Body of pancreas (tissue), 4 donors: ENCODE measurements around the gene GRK3. TPM values are rescaled to one million over a fixed set of nuclear protein-coding genes. Genes with fewer than 3 reads are reported as not detected.
A peak's percentile ranks its signal among the peaks of the same experiment; 100 is the strongest.

ENCODE experiments used
- ATAC-seq: fragments of 150-250 bp; one replicate; pipeline ENCODE4 v1.9.1; 2016
- DNase-seq, 4 donors: peaks; one replicate each; pipeline ENCODE4 v3.0.0-alpha.2; 2019
- H3K27ac ChIP-seq, 4 donors: fragments of 200-600 bp; sonication (generic); 1 replicate in 3 of 4; 2 replicates in 1 of 4; pipeline versions ENCODE4 v1.5.1 to v1.6.1; 2016 to 2019; ENCODE audit warnings: mild to moderate bottlenecking in 1 of 4, mixed read lengths in 1 of 4, moderate library complexity in 1 of 4
- H3K27me3 ChIP-seq, 2 donors: fragments of 200-600 bp; sonication (generic); one replicate each; pipeline ENCODE4 v1.6.0; 2016; ENCODE audit warnings: mild to moderate bottlenecking in 1 of 2
- H3K36me3 ChIP-seq, 2 donors: fragments of 200-600 bp; sonication (generic); replicated peaks in 1 of 2; 2 replicates each; pipeline ENCODE4 v1.5.1; 2016; ENCODE audit warnings: low read depth in 2 of 2; ENCODE audit not compliant: insufficient read depth in 1 of 2
- H3K4me1 ChIP-seq: fragments of 200-600 bp; sonication (generic); one replicate; pipeline ENCODE4 v1.6.0; 2016
- H3K4me3 ChIP-seq, 2 donors: fragments of 200-600 bp; sonication (generic); 1 replicate in 1 of 2; 2 replicates in 1 of 2; pipeline ENCODE4 v1.5.1; 2016 to 2019
- H3K9me3 ChIP-seq, 3 donors: fragments of 200-600 bp; sonication (generic); 1 replicate in 2 of 3; 2 replicates in 1 of 3; pipeline ENCODE4 v1.5.1; 2016
- CTCF ChIP-seq, 7 experiments: fragments of 450-650 bp in 4 of 7; fragments of 200-600 bp in 3 of 7; sonication (generic) in 3 of 7; IDR thresholded peaks; one replicate each; pipeline ENCODE4 v1.5.1; 2016 to 2019; ENCODE audit warnings: antibody characterized with exemption in 7 of 7
- POLR2A ChIP-seq, 3 donors: fragments of 450-650 bp; IDR thresholded peaks; one replicate each; pipeline ENCODE4 v1.6.1; 2016; ENCODE audit warnings: antibody characterized with exemption in 3 of 3, mild to moderate bottlenecking in 2 of 3
- WGBS, 2 donors: methylation state at CpG; one replicate each; pipeline ENCODE4 v1.1.5; 2017; 5-methylcytosine and 5-hydroxymethylcytosine counted together
- intact Hi-C: fragments of 100-400 bp; cut with DNase I; formaldehyde crosslinking; loops from one replicate; pipeline ENCODE4 v1.15.1; 2023
- total RNA-seq, 2 donors: library from RNA; depleted of rRNA; stranded (reverse); fragments of >200 nt; gene quantifications; one replicate each; pipeline ENCODE4 v1.1.0, GENCODE V29; 2016

Gene GRK3
- total RNA-seq, 2 donors from 2014 or later: 10.4 to 10.9 TPM

- TF ChIP-seq CTCF (IDR thresholded peaks at IDR 0.05) (no peak), POLR2A (IDR thresholded peaks at IDR 0.05) (no peak)
- Histone ChIP-seq H3K36me3 (no peaks in the 10 kb centered on the region), H3K4me1 (no peaks in the 10 kb centered on the region), H3K27ac (no peak overlapping the region), H3K27me3 (no peaks in the 10 kb centered on the region), H3K9me3 (no peaks in the 10 kb centered on the region), H3K4me3 (no peak overlapping the region)
- intact Hi-C loops: loop anchor here (10.0 kb wide), 1 partner anchor 401 kb away; no protein-coding TSS in a partner anchor
- ATAC-seq (no peak), DNase-seq (no peak)
- WGBS, 2 donors: 79 to 82% methylated on average over 4 of the region's 4 CpGs
Measured at GRCh38 chr22:25765801-25766200, 201.3 kb downstream of the GRK3 start.

- Histone ChIP-seq H3K27ac (no peak overlapping the region), H3K27me3 (no peaks in the 10 kb centered on the region), H3K9me3 (no peaks in the 10 kb centered on the region), H3K36me3 (no peaks in the 10 kb centered on the region), H3K4me1 (no peaks in the 10 kb centered on the region), H3K4me3 (no peak overlapping the region)
- WGBS, 2 donors: 74 to 90% methylated on average over 3 of the region's 3 CpGs
- ATAC-seq (no peak), DNase-seq (no peak)
- TF ChIP-seq CTCF (IDR thresholded peaks at IDR 0.05) (no peak), POLR2A (IDR thresholded peaks at IDR 0.05) (no peak)
- intact Hi-C loops: loop anchor here (10.0 kb wide), 1 partner anchor 402 kb away; no protein-coding TSS in a partner anchor
Measured at GRCh38 chr22:25766418-25766817, 201.9 kb downstream of the GRK3 start.

GRCh38 chr22:25770333-25770732, 205.9 kb downstream of the GRK3 start:
- ATAC-seq (no peak), DNase-seq (no peak)
- TF ChIP-seq POLR2A (IDR thresholded peaks at IDR 0.05) (no peak), CTCF (IDR thresholded peaks at IDR 0.05) (no peak)
- 72 to 83% methylated on average over 4 of the region's 4 CpGs for WGBS, 2 donors
- Histone ChIP-seq H3K4me3 (no peak overlapping the region), H3K36me3 (no peaks in the 10 kb centered on the region), H3K4me1 (no peaks in the 10 kb centered on the region), H3K9me3 (no peaks in the 10 kb centered on the region), H3K27ac (no peak overlapping the region), H3K27me3 (no peaks in the 10 kb centered on the region)
- intact Hi-C loops: loop anchor here (10.0 kb wide), 1 partner anchor 236 kb away; no protein-coding TSS in a partner anchor

GRCh38 chr22:25772288-25772687, 207.8 kb downstream of the GRK3 start:
- Histone ChIP-seq H3K27me3 (no peaks in the 10 kb centered on the region), H3K4me3 (no peak overlapping the region), H3K9me3 (no peaks in the 10 kb centered on the region), H3K27ac (no peak overlapping the region), H3K4me1 (no peaks in the 10 kb centered on the region), H3K36me3 (no peaks in the 10 kb centered on the region)
- 42 to 45% methylated on average over 5 to 9 of the region's 9 CpGs for WGBS, 2 donors
- TF ChIP-seq CTCF (IDR thresholded peaks at IDR 0.05) (no peak), POLR2A (IDR thresholded peaks at IDR 0.05) (no peak)
- DNase-seq (no peak), ATAC-seq (no peak)
- intact Hi-C loops: loop anchor here (10.0 kb wide), 1 partner anchor 237 kb away; no protein-coding TSS in a partner anchor

- Histone ChIP-seq H3K27ac (no peak overlapping the region), H3K4me1 (no peaks in the 10 kb centered on the region), H3K9me3 (no peaks in the 10 kb centered on the region), H3K4me3 (no peak overlapping the region), H3K36me3 (no peaks in the 10 kb centered on the region), H3K27me3 (no peaks in the 10 kb centered on the region)
- TF ChIP-seq CTCF (IDR thresholded peaks at IDR 0.05) (peak in 3 of 7 experiments; percentile 27 to 30 (median 28)), POLR2A (IDR thresholded peaks at IDR 0.05) (no peak)
- WGBS, 2 donors: 51 to 55% methylated on average over 12 of the region's 12 CpGs
- ATAC-seq (no peak), DNase-seq (no peak)
- intact Hi-C loops: loop anchor here (5.0 to 10.0 kb wide), 2 partner anchors 240 to 322 kb away; no protein-coding TSS in a partner anchor
Measured at GRCh38 chr22:25774575-25775026, 210.1 kb downstream of the GRK3 start.
